Myocyte (in vitro differentiated cells): Measurements from ENCODE around the gene NKD2. TPM values are rescaled to one million over a fixed set of nuclear protein-coding genes. Genes with fewer than 3 reads are reported as not detected.

ENCODE experiments used
- DNase-seq: peaks from one replicate; pipeline ENCODE4 v3.0.0-alpha.2; 2012; ENCODE audit warnings: low read depth
- total RNA-seq: library from RNA; depleted of rRNA; stranded (reverse); fragments of >200 nt; gene quantifications from 2 replicates; pipeline ENCODE4 v1.2.3, GENCODE V29; 2014

Gene NKD2
- total RNA-seq, 1 donor from 2014 or later, result not detected

DNA sequence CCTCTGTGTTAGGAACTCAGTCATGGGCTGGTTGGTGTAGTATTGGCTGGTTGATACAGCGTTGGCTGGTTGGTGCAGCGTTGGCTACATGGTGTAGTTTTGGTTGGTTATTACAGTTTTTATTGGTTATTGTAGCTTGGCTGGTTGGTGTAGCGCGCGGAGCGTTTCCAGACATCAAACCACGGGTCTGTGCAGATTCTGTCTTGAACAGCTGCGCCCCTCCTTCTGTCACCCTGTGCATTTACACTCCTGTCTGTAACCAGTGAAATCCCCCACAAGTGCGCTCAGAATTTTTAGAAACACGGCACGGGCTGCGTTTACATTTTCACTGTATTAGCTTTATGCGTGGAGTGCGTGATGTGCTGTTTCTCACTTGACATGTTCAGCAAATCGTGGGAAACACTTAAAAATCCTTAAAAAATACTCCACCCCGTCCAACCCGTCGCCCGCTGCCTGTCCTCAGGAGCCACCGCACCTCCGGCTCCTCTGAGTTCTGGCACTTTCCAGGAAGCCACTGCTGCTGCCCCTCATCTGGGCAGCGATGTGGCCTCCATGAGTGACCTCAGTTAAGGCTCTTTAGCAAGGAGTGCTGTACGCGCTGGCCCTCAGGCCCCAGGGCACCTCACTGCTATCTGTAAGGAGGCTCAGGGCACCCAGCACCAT lies 20.8 kb downstream of the NKD2 start:
- no peak for DNase-seq

DNA sequence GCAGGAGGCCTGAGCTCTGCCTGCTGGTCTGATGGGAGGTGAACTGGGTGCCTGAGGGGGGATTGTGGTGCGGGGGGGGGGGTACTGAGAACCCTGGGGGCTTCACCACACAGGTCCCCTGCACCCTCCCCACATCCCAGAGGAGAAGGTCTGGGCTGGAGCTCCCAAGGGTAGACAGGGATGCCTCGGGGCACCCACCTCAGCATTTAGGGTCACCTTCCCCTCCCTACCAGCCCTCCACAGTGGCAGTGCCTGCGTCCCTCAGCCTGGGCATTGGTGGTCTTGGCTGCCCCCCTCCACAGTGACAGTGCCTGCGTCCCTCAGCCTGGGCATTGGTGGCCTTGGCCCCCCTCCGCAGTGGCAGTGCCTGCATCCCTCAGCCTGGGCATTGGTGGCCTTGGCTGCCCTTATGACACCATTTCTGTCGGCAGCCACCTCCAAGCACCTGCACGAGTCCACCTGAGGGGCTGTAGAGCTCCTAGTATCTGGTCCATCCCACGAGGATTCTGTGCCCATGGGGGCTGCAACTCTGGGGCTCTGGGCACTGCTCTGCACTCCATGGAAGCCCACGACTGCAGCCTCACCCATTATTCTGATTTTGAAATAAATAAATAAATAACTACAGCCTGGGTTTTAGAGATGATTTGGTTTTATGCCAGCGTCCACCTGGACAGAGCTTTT lies 21.5 kb downstream of the NKD2 start:
- DNase-seq, result no peak

- DNase-seq, result no peak
Observed at GRCh38 chr5:1030801-1031271, 22.2 kb downstream of the NKD2 start.

DNA sequence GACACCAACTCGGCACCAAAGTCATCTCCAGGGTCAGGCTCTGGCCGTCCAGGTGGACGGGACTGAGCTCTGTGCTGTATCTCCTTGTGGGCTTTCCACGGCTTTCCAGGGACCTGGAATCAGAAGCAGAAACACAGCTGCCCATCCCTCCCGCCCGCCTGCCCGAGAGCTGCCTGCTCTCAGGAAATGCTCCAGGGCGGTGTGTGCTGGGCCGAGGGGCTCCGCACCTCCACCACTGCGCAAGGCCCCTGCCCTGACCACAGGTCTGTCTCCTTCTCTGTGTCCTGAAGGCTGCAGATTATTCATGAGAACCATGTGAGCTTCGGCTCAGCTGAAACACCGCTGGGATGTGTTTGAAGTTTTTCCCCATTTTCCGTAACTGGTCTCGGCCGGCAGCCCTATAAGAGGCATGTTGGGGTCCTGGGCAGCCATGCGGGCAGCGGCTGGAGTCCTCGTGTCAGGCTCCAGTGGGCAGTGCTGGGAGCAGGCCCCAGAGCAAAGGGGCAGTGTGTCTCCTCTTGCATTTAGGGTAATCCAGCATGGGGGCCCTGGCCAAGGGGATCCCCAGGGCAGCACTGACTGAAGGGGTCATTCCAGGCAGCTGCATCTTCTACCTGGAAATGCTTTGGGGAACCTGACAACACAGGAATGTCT lies 22.8 kb downstream of the NKD2 start:
- DNase-seq, result no peak

DNA sequence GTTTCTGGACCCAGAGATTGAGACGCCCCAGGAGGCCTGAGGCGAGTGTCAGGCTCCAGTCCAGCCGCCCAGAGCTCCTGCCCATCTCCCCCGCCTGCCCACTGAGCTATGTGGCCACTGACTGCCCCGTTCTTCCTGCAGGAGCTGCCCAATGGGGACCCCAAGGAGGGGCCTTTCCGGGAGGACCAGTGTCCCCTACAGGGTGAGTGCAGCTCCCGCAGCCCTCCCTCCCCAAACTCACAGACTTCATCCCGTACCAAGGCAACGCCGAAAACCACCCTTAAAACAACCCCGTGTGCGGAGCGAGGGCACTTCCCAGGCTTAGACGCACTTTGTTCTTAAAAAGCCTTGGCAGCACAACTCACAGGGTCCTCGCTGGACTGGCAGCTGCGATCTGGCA lies 23.4 kb downstream of the NKD2 start:
- no peak for DNase-seq

- no peak for DNase-seq
Observed at GRCh38 chr5:1032551-1033027, 24.0 kb downstream of the NKD2 start.

DNA sequence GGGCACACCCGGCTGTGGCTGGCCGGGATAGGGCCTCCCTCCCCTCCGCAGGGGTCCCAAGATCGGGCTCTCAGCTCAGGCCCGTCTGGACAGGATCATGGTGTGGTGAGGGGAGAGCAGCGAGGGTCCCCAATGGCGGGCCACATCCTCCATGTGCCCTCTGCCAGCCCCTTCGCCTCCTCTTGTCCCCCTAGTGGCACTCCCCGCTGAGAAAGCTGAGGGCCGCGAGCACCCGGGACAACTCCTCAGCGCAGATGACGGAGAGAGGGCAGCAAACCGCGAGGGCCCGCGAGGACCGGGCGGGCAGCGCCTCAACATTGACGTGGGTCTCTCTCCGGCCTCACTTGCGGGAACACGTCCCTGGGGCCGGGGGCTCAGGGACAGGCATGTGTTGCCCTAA lies 24.6 kb downstream of the NKD2 start:
- no peak for DNase-seq

GRCh38 chr5:1033606-1034420 lies 25.2 kb downstream of the NKD2 start:
- DNase-seq, result no peak

- DNase-seq, result no peak
Observed at GRCh38 chr5:1034421-1034905, 25.9 kb downstream of the NKD2 start.

GRCh38 chr5:1034986-1035385 lies 26.4 kb downstream of the NKD2 start:
- DNase-seq, result no peak

DNA sequence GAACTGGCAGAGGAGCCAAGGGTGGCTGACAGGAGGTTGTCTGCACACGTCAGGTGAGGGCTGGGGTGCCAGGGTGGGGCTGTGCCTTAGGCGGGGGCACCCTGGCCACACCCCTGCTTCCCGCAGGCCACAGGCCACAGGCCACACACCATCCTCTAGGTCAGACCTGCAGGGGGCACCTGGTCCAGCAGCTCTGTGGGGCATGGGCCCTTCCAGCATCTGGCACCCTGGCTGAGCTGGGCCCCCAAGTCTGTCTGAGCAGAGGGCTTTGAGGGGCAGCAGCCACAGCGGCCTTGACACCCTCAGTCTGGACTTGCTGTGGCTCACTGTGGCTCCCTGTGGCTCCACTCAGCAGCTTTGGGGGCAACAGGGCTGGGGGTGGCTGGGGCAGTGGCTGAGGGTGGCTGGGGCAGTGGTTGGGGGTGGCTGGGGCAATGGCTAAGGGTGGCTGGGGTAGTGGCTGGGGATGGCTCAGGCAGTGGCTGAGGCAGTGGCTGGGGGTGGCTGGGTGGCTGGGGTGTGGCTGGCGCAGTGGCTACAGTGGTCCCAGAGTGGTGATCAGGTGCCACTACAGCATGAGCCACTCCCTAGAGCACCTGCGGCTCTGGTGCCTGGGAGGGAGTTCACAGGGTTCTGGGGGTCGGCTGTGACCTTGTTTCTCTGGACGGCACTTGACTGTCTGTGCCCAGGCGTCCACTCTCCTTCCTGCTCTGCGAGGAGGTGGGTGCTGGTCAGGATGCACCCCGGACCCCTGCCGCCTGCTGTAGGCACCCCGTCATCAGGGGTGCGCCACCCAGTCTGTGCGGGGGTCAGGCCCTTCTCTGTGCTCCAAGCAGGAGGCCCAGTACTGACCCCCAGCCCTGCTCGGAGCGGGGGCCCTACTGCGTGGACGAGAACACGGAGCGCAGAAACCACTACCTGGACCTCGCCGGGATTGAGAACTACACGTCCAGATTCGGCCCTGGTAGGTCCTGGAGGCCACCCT lies 27.1 kb downstream of the NKD2 start:
- DNase-seq, result no peak

- DNase-seq, result no peak
Observed at GRCh38 chr5:1036504-1037122, 28.0 kb downstream of the NKD2 start.

DNA sequence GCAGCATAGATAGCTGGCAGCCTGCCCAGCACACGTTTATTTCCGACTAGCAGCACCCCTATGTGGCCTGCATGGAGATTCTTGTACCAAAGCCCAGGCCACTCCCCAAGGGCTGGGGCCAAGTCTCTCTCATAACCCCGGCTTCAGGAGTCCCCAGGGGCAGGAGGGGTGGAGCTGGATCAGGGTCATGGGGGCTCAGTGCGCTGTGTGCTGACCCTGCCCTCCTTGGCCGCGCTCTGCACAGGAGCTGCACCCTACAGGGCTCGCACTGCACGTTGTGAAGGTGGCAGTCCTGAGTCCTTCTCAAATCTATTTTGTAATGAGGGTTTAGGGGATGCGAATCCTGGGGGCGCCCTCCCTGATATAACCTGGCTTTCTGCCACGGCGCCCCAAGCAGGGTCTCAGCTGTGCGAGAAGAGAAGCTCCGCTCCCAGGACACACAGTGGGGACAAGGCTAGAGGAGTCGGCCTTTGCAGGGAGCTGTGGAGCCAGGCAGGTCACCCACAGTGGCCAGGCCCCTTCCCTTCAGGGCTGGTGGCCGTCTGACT lies 28.6 kb downstream of the NKD2 start:
- DNase-seq, result peak; percentile 12

- no peak for DNase-seq
Observed at GRCh38 chr5:1037671-1038416, 29.2 kb downstream of the NKD2 start.

DNA sequence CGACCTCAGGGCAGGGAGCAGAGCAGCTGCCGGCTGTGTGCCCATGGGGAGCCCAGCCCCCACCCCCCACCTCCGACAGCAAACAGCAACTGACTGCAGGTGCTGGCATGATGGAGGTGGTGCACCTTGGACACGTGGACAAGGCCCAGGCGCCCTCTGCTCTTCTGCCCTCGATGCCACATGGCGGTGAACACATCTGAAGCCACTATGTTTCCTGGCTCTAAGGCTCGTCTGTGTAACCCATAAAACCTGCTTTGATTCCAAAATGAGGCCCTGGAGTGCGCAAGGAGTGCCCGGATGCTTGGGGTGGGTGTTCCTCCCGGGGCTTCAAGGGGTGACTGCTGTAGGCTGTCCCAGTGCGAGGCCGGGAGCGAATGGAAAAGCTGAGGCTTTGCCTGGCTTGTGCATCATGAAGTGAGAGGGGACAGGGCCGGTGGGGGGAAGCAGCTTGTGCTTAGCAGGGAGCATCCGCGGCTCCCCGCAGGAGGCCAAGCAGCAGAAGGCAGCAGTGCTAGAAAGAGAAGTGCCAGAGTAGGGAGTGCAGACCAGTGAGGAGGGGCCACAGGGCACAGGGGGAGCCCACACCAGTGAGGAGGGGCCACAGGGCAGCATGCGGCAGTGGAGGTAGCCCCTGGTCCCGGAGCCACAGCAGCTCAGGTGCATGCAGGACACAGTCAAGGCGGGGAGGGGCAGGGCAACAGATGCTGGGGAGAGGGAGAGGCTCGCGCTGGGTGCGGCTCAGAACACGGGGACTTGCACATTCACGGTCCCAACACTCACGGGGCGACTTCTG lies 30.0 kb downstream of the NKD2 start:
- no peak for DNase-seq

DNA sequence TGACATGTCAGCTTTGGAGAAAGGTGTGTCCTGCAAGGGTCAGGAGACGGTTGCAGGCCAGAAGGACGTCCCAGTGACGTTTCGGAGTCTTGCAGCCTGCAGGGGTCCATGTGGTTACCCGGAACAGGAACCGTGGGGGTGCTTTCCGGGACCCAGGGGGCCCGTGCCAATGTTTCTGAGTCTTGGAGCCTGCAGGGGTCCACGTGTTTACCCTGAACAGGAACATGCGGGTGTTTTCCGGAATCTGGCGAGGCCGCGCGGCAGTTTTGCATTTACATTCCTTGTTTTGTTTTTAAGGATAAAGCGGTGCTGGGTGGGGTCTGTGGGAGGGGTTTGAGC lies 30.6 kb downstream of the NKD2 start:
- no peak for DNase-seq

GRCh38 chr5:1039706-1040260 lies 31.2 kb downstream of the NKD2 start:
- DNase-seq, result no peak

DNA sequence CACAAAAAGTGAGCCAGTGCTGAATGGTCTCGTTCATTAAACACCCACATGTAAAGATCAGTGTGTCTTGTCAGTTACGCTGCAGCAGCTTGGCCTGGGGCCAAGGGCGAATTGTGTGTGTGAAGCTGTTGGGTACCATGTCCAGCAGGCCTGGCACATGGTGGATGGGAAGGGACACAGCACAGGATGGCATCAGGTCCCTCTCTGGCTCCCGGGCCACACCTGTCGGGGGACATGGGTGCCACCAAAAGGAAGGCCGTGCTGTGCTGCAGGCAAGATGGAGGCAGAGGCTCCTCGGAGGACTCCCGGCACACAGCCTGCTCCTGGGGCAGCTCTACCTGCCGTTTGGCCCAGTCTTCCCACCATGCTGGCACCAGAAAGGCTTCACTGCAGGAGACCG lies 32.0 kb downstream of the NKD2 start:
- no peak for DNase-seq
